Smooth muscle cell (in vitro differentiated cells): ENCODE measurements around the gene AMIGO1. TPM values are rescaled to one million over a fixed set of nuclear protein-coding genes. Genes with fewer than 3 reads are reported as not detected.

ENCODE experiments used
- DNase-seq: peaks from one replicate; lab custom pipeline; 2025; ENCODE audit not compliant: unreplicated experiment; lab: John Stamatoyannopoulos, UW
- H2AFZ ChIP-seq: fragments of 200-600 bp; sonication (generic); 2 replicates; pipeline ENCODE4 v1.6.0; 2016; ENCODE audit warnings: antibody characterized with exemption, low read depth, mild to moderate bottlenecking
- H3F3A ChIP-seq: fragments of 200-600 bp; sonication (generic); 2 replicates; pipeline ENCODE4 v1.6.0; 2017; ENCODE audit warnings: antibody characterized with exemption, low read depth
- H3K27ac ChIP-seq: fragments of 200-600 bp; sonication (generic); 2 replicates; pipeline ENCODE4 v1.5.1; 2016; ENCODE audit warnings: low read depth, mild to moderate bottlenecking
- H3K27me3 ChIP-seq: fragments of 200-600 bp; sonication (generic); 2 replicates; pipeline ENCODE4 v1.6.1; 2016; ENCODE audit warnings: low read depth, mild to moderate bottlenecking
- H3K36me3 ChIP-seq: fragments of 200-600 bp; sonication (generic); 2 replicates; pipeline ENCODE4 v1.5.1; 2016; ENCODE audit warnings: low read depth
- H3K4me1 ChIP-seq: fragments of 200-600 bp; sonication (generic); 2 replicates; pipeline ENCODE4 v1.5.1; 2016; ENCODE audit warnings: low read depth
- H3K4me2 ChIP-seq: fragments of 200-600 bp; sonication (generic); 2 replicates; pipeline ENCODE4 v1.6.0; 2016; ENCODE audit warnings: mild to moderate bottlenecking
- H3K4me3 ChIP-seq: fragments of 200-600 bp; sonication (generic); 2 replicates; pipeline ENCODE4 v1.5.1; 2016; ENCODE audit warnings: mild to moderate bottlenecking
- H3K79me2 ChIP-seq: fragments of 200-600 bp; sonication (generic); 2 replicates; pipeline ENCODE4 v1.6.0; 2016; ENCODE audit warnings: low read depth, mild to moderate bottlenecking
- H3K9ac ChIP-seq: fragments of 200-600 bp; sonication (generic); 2 replicates; pipeline ENCODE4 v1.6.0; 2016; ENCODE audit warnings: low read depth
- H3K9me3 ChIP-seq: fragments of 200-600 bp; sonication (generic); replicated peaks from 2 replicates; pipeline ENCODE4 v1.5.1; 2016; ENCODE audit warnings: low read depth
- H4K20me1 ChIP-seq: fragments of 200-600 bp; sonication (generic); 2 replicates; pipeline ENCODE4 v1.6.0; 2016; ENCODE audit warnings: low read depth
- CTCF ChIP-seq: fragments of 200-600 bp; sonication (generic); IDR thresholded peaks from 2 replicates; pipeline ENCODE4 v1.5.1; 2017; ENCODE audit warnings: borderline replicate concordance, mild to moderate bottlenecking, antibody characterized with exemption; ENCODE audit not compliant: insufficient read depth, poor library complexity, severe bottlenecking
- WGBS: methylation state at CpG from one replicate; pipeline ENCODE4 v1.1.7; 2016; ENCODE audit warnings: low lambda C conversion rate; 5-methylcytosine and 5-hydroxymethylcytosine counted together
- polyA plus RNA-seq: library from polyadenylated mRNA; unstranded; fragments of >200 nt; fragmentation: Nextera tagmentation; extraction: Ambion mirVana; gene quantifications from 2 replicates; pipeline ENCODE4 v1.2.1, GENCODE V29; 2016
- total RNA-seq: library from RNA; depleted of rRNA; stranded (reverse); fragments of >200 nt; gene quantifications from 2 replicates; pipeline ENCODE4 v1.2.3, GENCODE V29; 2014

The AMIGO1 gene
- total and polyA plus RNA-seq, 2 experiments from 2014 or later, result 0.99 to 1.4 TPM

- H3K4me2 ChIP-seq, result no peak overlapping the region
- peaks cover 3% of the 10 kb centered on the region for H3K27me3 ChIP-seq
- no peaks in the 10 kb centered on the region for H3K79me2 ChIP-seq
- H4K20me1 ChIP-seq, result no peaks in the 10 kb centered on the region
- H3K27ac ChIP-seq, result no peak overlapping the region
- H3K9me3 ChIP-seq, result no peaks in the 10 kb centered on the region
- no peak for DNase-seq
- peak overlapping the region; percentile 46 for H2AFZ ChIP-seq
- no peaks in the 10 kb centered on the region for H3K36me3 ChIP-seq
- H3F3A ChIP-seq, result no peaks in the 10 kb centered on the region
- no peak overlapping the region for H3K4me3 ChIP-seq
- 98% methylated on average over 7 of the region's 7 CpGs for WGBS
- no peak for TF ChIP-seq CTCF
- H3K4me1 ChIP-seq, result no peaks in the 10 kb centered on the region
- no peak overlapping the region for H3K9ac ChIP-seq
Observed at GRCh38 chr1:109522026-109522425, 12.5 kb upstream of the AMIGO1 start.

GRCh38 chr1:109521002-109521951 is 11.8 kb upstream of the AMIGO1 start:
- no peaks in the 10 kb centered on the region for H3K4me1 ChIP-seq
- peak overlapping the region; percentile 69 for H3K4me2 ChIP-seq
- H3F3A ChIP-seq, result no peaks in the 10 kb centered on the region
- H3K36me3 ChIP-seq, result no peaks in the 10 kb centered on the region
- no peak overlapping the region for H3K9ac ChIP-seq
- whole genome bisulfite sequencing, result 52% methylated on average over 14 of the region's 14 CpGs
- no peaks in the 10 kb centered on the region for H3K27me3 ChIP-seq
- no peak for TF ChIP-seq CTCF
- H3K27ac ChIP-seq, result no peak overlapping the region
- H2AFZ ChIP-seq, result peak overlapping the region; percentile 46
- no peaks in the 10 kb centered on the region for H3K79me2 ChIP-seq
- no peak overlapping the region for H3K4me3 ChIP-seq
- no peaks in the 10 kb centered on the region for H4K20me1 ChIP-seq
- no peak for DNase-seq
- no peaks in the 10 kb centered on the region for H3K9me3 ChIP-seq

GRCh38 chr1:109517337-109517736 is 7.8 kb upstream of the AMIGO1 start:
- H3K9ac ChIP-seq, result no peak overlapping the region
- H3K4me2 ChIP-seq, result no peak overlapping the region
- no peaks in the 10 kb centered on the region for H4K20me1 ChIP-seq
- no peak for TF ChIP-seq CTCF
- no peak overlapping the region for H3K4me3 ChIP-seq
- no peaks in the 10 kb centered on the region for H3K4me1 ChIP-seq
- H3K79me2 ChIP-seq, result no peaks in the 10 kb centered on the region
- no peak overlapping the region for H3K27ac ChIP-seq
- H3K27me3 ChIP-seq, result peaks cover 6% of the 10 kb centered on the region
- H3F3A ChIP-seq, result no peaks in the 10 kb centered on the region
- H3K9me3 ChIP-seq, result no peaks in the 10 kb centered on the region
- no peak for DNase-seq
- 89% methylated on average over 5 of the region's 5 CpGs for WGBS
- no peaks in the 10 kb centered on the region for H3K36me3 ChIP-seq
- H2AFZ ChIP-seq, result no peak overlapping the region
